ENCODE data around the gene FAM107B.
"Not testable (repeated sequence)": the region's sequence is repeated elsewhere in the genome, so short reads cannot be mapped to it uniquely, and the experiment has no call there.

- TF ChIP-seq ZNF23 (tag by site-specific recombination; IDR thresholded peaks at IDR 0.05; ENCODE audit: borderline replicate concordance); CTCF (tag by site-specific recombination; IDR thresholded peaks at IDR 0.05): not testable (repeated sequence)
Observed at GRCh38 chr10:14688189-14688588, 86.5 kb downstream of the FAM107B start.

All from HEK293 (cell line).